ENCODE results near the gene RILPL1. TPM values are rescaled to one million over a fixed set of nuclear protein-coding genes. Genes with fewer than 3 reads are reported as not detected.
"Not testable (repeated sequence)": the region's sequence is repeated elsewhere in the genome, so short reads cannot be mapped to it uniquely, and the experiment has no call there.

RILPL1 gene
- total RNA-seq, 4 donors from 2014 or later: 8.5 to 21.9 (median 11.2) TPM

GRCh38 chr12:123571343-123571813, 37.9 kb upstream of the RILPL1 start:
- peak; percentile 62 for DNase-seq (ENCODE audit: low spot score)
- ATAC-seq (ENCODE audit: low FRiP score): peak; percentile 84
- TF ChIP-seq CTCF (IDR thresholded peaks at IDR 0.05): no peak

- DNase-seq (ENCODE audit: low spot score) (no peak), ATAC-seq (ENCODE audit: low FRiP score) (no peak)
- TF ChIP-seq CTCF (IDR thresholded peaks at IDR 0.05): no peak
Observed at GRCh38 chr12:123559468-123559867, 25.9 kb upstream of the RILPL1 start.

GRCh38 chr12:123558487-123558886, 25.0 kb upstream of the RILPL1 start:
- DNase-seq (ENCODE audit: low spot score); ATAC-seq (ENCODE audit: low FRiP score): not testable (repeated sequence)

GRCh38 chr12:123554843-123555242, 21.3 kb upstream of the RILPL1 start:
- ATAC-seq (ENCODE audit: low FRiP score); DNase-seq (ENCODE audit: low spot score): not testable (repeated sequence)

- not testable (repeated sequence) for ATAC-seq (ENCODE audit: low FRiP score)
Observed at GRCh38 chr12:123554136-123554535, 20.6 kb upstream of the RILPL1 start.

GRCh38 chr12:123550700-123551099, 17.2 kb upstream of the RILPL1 start:
- ATAC-seq (ENCODE audit: low FRiP score) (no peak), DNase-seq (ENCODE audit: low spot score) (no peak)
- TF ChIP-seq CTCF (IDR thresholded peaks at IDR 0.05): no peak

More at GRCh38 chr12:123554136-123554535, 20.6 kb upstream of the RILPL1 start:
- not testable (repeated sequence) for DNase-seq (ENCODE audit: low spot score)

- TF ChIP-seq CTCF (IDR thresholded peaks at IDR 0.05): no peak
- ATAC-seq (ENCODE audit: low FRiP score) (no peak), DNase-seq (ENCODE audit: low spot score) (no peak)
Observed at GRCh38 chr12:123548107-123548506, 14.6 kb upstream of the RILPL1 start.

- TF ChIP-seq CTCF (IDR thresholded peaks at IDR 0.05): no peak
- DNase-seq (ENCODE audit: low spot score): no peak
- no peak for ATAC-seq (ENCODE audit: low FRiP score)
Observed at GRCh38 chr12:123546281-123546680, 12.8 kb upstream of the RILPL1 start.

GRCh38 chr12:123543541-123543940, 10.0 kb upstream of the RILPL1 start:
- TF ChIP-seq CTCF (IDR thresholded peaks at IDR 0.05): no peak
- no peak for ATAC-seq (ENCODE audit: low FRiP score)
- DNase-seq (ENCODE audit: low spot score): no peak

Measured in omental fat pad (tissue), 4 donors.